Esophagus muscularis mucosa (tissue), 4 donors: ENCODE measurements around the gene PPP1CA.

Source experiments
- CTCF ChIP-seq, 3 experiments: fragments of 200-600 bp in 2 of 3; fragments of 450-650 bp in 1 of 3; sonication (generic) in 2 of 3; IDR thresholded peaks; one replicate each; pipeline ENCODE4 v1.5.1; 2017 to 2019; ENCODE audit warnings: antibody characterized with exemption in 3 of 3, mild to moderate bottlenecking in 2 of 3, moderate library complexity in 1 of 3
- EP300 ChIP-seq: sonication (generic); formaldehyde crosslinking; IDR thresholded peaks from one replicate; pipeline ENCODE4 v1.6.1; 2017; ENCODE audit warnings: antibody characterized with exemption
- POLR2A ChIP-seq: fragments of 450-650 bp; IDR thresholded peaks from one replicate; pipeline ENCODE4 v1.6.1; 2017; ENCODE audit warnings: antibody characterized with exemption, moderate library complexity, mild to moderate bottlenecking, low read depth
- POLR2AphosphoS5 ChIP-seq, 2 donors: sonication (generic); formaldehyde crosslinking; IDR thresholded peaks; one replicate each; pipeline ENCODE4 v1.6.1; 2017; ENCODE audit warnings: antibody characterized with exemption in 2 of 2

- TF ChIP-seq CTCF (IDR thresholded peaks at IDR 0.05) (no peak), POLR2A (no peak), POLR2AphosphoS5 (IDR thresholded peaks at IDR 0.05) (no peak), EP300 (no peak)
Measured at GRCh38 chr11:67429722-67430121, 28.1 kb upstream of the PPP1CA start.
